Right renal pelvis (tissue), 4 donors: ENCODE measurements around the gene VTI1A. TPM values are rescaled to one million over a fixed set of nuclear protein-coding genes. Genes with fewer than 3 reads are reported as not detected.
"Not testable (repeated sequence)": the region's sequence is repeated elsewhere in the genome, so short reads cannot be mapped to it uniquely, and the experiment has no call there.

ENCODE experiments used
- DNase-seq, 4 donors: peaks; one replicate each; pipeline ENCODE4 v3.0.0-alpha.2; 2013; ENCODE audit warnings: low read depth in 4 of 4, low spot score in 3 of 4, missing footprints in 1 of 4
- polyA plus RNA-seq, 4 donors: library from polyadenylated mRNA; unstranded; fragments of 120-200 nt; gene quantifications; one replicate each; pipeline ENCODE4 v1.2.1, GENCODE V29; 2013; ENCODE audit not compliant: insufficient read length in 4 of 4

VTI1A gene
- 10 to 100 TPM; 19.4 to 20.9 (median 20.7) TPM for polyA plus RNA-seq

DNA sequence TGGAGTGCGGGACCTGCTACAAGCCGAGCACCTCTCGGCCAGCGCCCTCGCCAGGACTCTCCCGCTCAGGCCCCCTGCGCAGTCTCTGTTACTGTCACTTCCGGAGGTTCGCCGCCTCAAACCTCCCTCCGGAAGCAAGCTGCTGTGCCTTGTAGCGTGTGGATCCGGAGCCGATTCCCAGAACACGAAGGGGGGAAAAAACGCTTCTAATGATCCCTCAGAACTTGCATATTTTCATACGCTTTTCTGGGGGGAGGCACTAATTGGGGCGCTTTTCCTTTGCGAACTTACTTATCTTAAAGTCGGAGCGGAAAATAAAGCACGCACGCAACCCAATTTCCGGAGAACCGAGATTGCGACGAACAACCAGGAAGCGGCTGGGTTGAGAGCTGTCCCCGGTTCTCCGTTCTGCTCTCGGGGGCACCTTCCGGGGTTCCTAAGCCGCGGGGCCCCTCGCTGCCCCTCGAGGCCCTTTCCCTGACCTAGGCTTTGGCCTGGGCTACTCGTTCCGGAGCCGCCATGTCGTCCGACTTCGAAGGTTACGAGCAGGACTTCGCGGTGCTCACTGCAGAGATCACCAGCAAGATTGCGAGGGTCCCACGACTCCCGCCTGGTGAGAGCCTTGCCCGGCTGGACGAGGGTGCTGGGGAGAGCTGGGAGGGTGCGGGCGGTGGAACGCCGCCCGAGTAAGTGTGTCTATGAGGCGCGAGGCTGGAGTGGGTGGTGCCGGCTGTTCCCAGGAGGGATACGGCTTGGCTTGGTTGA is at the start of gene VTI1A, which contains the start of gene ZDHHC6:
Gene VTI1A (plus strand): TSS at position 361 of the 765 bp plus-strand sequence. CDS start 159 bp downstream, at position 520.
Gene ZDHHC6 (minus strand): TSS at position 60 of the 765 bp plus-strand sequence. CDS start 1,478 bp downstream, outside the sequence.
- DNase-seq: peak; percentile 75 to 87 (median 80)

DNA sequence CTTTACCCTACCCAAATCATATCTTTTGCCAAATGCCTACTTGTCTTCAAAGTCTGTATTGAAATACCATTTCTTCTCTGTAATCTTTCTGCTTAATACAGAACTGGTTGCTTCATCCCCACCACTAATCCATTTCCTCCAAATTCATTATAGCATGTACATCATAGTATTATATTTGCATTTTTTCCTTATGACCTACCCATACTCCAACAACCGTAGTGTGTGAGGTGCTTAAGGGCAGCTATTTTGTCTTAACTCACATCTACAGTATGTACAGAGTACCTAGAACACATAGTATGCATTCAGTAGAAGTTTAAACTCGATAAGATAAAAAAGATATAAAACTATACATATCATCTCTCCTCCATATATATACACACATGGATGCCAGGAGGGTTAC is 49.4 kb upstream of the VTI1A start:
- no peak for DNase-seq

DNA sequence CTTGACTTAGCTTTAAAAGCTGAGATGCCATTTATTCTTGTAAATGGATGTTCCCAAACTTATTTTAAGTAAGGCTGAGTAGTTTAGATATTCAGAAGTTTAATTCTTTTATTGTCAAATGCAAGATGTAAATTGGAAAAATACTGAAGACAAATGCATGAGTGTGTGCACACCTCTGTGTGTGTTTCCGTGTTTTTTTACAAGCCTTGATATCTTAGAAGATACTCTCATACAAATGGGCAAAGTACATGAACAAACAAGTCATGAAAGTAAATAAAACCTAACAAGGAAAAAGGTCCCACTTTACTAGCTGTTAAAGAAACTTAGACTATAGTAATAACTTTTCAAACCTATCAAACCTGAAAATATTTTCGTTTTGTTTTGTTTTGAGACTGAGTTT is 44.1 kb upstream of the VTI1A start:
- DNase-seq: no peak

DNA sequence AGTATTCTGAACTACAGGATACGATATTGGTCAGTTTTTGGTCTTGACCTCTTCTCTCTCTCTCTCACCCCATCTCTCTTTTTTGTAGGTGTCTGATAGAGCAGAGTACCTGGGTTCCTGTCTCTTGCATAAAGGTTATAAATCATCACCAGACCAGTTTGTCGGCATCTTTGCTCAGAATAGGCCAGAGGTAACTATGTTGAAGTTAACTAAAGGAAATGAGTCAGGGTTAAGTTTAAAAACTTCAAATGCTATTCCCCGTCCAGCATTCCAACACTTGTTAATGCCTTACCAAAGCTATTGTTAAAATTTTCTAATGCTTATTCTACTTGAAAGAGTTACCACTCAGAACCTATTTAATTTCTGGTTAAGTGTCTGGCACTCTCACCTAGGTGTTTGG is 42.4 kb upstream of the VTI1A start:
- DNase-seq: no peak

DNA sequence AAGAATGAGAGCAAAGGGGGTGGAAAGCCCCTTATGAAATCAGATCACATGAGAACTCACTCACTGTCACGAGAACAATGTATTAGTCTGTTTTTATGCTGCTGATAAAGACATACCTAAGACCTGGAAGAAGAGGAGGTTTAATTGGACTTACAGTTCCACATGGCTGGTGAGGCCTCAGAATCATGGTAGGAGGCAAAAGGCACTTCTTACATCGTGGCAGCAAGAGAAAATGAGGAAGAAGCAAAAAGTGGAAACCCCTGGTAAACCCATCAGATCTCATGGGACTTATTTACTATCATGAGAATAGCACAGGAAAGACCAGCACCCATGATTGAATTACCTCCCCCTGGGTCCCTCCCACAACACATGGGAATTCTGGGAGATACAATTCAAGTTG is 40.2 kb upstream of the VTI1A start:
- not testable (repeated sequence) for DNase-seq

DNA sequence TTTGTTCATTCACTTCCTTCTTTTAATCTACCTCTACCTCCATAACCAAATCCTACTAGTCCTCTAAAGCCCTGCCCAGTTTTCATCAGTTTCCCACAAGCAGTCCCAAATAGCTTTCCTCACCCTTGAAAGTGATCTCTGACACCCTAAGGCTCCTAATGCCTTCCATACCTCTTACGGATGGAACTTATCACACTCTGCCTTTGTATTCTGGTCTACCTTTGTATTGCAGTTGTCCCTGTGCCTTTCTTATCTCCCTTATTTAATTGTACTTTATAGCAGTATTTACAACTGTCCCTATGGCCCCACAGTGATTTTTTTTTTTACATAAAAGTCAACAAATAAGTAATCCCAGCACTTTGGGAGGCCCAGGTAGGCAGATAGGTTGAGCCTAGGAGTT is 39.3 kb upstream of the VTI1A start:
- DNase-seq: no peak

DNA sequence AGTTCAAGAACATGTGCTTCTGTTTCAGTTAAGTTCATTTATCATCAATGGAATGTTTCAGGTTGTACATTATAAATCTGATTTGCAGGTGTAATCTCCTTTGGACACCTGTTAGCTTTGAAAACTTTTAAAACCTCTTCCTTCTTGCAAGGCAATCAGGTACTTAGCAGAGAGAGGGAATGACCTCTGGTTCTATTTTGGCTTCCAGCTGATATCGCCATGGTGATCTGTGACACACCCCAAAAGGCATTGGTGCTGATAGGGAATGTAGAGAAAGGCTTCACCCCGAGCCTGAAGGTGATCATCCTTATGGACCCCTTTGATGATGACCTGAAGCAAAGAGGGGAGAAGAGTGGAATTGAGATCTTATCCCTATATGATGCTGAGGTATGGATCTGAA is 37.7 kb upstream of the VTI1A start:
- DNase-seq: no peak

DNA sequence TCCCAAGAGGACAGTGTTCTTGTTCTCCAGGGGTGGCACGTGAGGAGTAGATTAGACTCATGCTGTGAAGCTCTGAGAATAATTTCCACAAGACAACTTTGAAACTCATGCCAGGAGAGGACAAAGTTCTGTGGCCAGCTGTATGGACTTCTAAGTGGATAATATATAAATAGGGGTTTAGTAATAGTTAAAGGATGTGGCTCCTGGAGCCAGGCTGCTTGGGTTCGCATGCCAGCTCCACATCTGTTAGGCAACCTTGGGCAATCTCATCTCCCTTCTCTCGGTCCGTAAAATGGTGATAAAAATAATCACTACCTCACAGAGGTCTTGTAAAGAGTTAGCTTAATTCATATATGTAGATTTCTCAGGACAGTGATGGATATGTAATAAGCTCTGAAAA is 37.3 kb upstream of the VTI1A start:
- no peak for DNase-seq

DNA sequence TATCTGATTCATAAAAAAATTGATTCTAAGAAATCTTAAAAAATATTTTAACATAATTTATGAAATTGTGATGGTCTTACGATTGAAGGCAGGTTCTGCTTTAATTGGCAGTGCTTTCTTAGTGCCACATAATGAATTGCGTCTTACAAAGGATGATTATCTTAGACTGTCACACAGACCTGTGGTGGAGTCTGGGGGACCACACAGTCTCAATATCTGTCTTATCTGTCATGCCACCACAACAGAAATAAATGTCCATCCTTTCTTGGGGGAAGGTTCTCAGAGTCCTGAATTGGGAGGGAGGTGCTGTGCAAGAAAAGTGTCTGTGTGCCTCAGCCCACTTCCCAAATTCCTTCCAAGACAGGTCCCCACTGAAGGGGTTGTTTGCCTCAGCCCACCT is 34.3 kb upstream of the VTI1A start:
- DNase-seq: no peak

DNA sequence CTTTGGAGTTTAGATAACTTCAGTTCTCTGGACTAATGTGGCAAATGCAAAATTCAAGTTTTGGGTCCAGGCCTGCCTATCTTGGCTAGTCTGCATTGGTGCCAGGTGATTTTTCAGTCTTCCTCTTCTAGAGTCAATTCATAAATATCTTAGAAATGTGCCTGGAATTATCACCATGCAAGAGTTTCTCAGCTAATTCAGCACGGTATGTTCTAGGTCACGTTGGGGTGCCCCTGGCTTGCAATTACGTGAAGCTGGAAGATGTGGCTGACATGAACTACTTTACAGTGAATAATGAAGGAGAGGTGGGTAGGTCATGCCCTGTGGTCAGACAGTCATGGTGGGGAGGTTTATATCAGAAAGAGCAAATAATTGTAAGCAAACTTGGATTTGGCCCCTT is 25.3 kb upstream of the VTI1A start:
- no peak for DNase-seq

DNA sequence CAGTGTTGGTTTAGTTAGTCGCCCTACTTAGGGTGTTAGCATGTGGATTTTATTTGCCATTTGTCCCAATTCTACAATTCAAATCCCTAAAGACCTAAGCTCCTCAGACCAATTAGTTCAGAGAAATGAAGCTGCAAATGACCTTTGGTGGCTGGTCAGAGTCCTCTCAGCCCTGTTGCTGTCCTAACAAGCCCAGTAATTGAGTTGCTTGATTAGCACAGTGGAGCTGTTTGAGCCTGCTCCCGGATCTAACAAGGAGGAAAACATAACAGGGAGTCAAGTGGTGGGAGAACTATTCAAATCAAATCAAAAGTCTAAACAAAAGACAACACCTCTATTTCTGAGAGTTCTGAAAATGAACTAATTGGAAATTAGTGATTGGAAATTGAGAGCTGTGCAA is 22.4 kb upstream of the VTI1A start:
- DNase-seq: no peak

DNA sequence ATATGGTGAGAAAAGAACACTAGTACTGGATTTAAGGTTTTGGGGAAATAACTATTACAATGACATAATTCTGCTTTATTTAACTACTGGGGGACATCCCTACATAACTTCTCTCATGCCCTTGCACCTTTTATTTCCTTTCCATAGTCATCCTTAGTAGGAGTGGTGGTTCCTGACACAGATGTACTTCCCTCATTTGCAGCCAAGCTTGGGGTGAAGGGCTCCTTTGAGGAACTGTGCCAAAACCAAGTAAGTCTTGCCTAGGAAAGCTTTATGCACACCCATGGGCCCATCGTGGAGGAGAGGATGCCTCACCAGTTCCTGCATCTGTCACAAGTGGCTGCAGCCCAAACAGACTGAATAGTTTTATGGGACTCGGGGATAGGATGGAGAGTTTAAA is 20.9 kb upstream of the VTI1A start:
- DNase-seq: no peak

DNA sequence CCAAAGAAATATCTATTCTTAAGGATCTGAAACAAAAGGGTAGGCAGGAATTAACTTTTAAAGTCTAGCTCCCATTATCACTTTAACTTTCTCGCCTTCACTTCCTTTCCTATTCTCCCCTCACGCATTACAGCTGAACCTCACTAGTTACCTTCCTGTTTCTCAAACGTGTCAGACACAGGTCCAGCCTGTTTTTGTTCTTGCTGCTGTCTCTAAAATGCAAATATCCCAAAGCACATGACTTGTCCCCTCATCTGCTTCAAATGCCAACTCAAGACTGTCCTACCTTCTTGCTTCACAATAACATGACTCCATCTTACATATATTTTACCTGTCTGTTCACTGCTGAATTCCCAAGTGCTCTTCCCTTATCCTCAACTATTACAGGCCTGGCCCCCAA is 17.9 kb upstream of the VTI1A start:
- no peak for DNase-seq

DNA sequence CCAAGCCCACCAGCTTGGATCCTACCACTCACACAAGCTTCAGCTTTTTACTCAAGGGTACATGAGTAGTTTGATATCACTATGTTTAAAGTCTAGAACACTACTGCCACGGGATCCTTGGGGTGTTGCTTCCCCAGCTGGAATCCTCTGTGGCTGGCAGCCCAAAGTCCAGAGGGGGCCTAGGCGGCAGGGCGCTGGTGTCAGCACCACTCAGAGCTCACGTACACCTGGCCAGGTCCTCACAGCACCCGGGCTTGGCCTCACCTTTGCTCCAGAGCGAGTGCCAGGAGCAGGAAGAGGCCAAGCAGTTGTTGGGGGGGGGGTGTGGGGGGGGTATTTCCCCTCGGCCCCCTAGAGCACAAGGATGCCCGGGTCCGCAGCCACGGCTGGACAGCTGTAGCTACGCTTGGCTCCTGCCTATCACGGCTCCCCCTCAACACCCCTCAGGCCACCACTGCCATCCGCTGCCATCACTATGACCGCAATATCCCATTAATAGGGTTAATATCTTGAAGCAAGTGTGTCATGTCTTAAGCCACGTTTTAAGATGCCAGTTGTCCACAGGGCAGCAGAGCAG is 17.3 kb upstream of the VTI1A start:
- DNase-seq: no peak

DNA sequence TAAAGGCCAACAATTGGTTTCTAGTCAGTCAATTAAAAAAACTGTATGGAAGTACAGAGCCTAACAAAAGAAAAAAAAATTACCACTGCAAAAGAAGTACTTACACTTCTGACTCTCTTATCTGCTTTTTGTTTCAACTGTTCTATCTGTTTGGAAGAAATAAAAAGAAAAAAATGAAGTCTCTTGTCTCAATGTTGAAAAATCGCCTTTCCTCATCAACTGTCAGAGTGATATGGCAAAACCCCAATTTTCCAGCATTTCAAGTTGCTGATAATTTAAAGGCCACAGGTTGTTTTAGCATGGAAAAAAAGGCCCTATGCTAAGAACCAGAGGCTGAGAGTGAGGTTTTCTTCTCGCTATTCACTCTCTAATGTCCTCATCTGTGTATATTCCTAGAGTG is 13.9 kb upstream of the VTI1A start:
- no peak for DNase-seq

DNA sequence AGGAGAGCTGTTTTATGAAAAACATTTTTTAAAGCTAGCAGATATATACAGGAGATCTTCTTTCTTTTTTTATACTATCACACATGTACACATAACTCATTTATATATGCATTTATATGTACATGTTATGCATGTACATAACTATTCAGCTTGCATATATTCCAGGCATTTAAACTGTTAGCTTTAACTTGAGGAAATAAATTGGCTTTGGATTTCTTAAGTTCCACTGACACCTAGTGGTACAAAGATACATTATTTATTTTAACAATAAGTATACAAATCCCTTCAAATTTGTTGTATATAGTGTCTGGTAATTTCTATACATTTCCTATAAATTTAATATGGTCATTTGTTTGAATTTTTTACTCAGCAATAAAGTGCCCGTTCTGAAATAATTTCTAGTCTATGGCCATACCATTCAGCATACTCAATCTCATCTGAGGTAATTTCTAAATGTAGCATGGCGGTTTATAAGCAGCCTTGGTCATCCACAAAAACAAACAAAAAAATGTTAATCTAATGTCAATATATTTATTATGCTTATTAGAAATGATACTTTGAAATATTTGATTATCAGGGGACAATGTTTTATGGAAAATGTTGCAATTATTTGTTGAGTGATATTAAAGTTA is 11.9 kb upstream of the VTI1A start:
- DNase-seq: peak in 1 of 4 donors; percentile 8

DNA sequence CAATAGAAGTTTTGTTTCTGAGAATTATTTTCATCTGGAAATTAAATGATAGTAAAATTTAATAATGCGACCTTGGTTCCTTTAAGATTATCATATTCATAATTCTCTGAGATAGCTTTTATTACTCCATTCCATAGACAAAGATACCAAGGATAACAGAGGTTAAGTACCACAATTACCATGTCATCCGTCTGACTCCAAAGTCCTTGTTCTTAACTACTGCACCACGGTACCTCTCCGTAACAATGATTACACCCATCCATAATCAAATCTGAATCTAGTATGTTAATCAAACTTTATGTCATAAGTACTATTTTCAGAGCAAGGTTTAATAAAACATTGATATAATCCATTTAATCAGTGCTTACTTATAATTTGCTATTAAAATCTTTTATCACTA is 8.7 kb upstream of the VTI1A start:
- DNase-seq: no peak

DNA sequence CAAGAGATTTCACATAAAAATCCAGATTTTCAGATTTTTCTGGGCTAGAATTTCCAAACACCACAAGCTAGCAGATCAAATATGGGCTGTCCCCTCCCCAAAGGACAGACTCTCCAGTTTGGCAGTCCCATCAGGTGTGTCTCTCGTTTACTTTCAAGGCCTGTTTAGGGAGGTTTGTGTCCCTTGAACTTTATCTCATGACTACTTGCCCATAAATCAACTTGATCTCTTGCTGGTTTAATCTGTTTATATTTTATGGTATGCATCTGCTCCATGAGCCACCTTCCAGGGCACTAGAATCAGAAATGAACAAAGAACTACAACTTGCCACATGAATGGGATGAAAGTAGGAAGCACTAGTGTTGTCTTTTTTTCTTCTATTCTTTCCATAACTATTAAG is 5.5 kb upstream of the VTI1A start:
- no peak for DNase-seq

DNA sequence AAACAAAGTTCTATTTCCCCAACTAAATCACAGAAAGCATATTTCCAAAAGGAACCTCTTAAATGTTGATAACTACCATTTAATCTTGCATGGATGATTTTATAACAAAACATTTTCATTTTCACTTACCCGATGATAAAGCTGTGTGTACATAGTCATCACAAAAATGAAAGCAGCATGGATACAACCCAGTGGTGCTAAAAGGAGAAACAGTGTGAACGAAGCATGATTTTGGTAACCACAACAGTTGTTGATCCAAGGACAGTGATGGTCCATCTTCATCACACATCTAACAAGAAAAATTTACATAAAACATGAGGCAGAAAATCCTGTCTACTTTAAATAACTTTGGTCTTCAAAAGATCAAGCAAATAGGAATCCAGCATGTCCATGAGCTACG is 5.0 kb upstream of the VTI1A start:
- no peak for DNase-seq

DNA sequence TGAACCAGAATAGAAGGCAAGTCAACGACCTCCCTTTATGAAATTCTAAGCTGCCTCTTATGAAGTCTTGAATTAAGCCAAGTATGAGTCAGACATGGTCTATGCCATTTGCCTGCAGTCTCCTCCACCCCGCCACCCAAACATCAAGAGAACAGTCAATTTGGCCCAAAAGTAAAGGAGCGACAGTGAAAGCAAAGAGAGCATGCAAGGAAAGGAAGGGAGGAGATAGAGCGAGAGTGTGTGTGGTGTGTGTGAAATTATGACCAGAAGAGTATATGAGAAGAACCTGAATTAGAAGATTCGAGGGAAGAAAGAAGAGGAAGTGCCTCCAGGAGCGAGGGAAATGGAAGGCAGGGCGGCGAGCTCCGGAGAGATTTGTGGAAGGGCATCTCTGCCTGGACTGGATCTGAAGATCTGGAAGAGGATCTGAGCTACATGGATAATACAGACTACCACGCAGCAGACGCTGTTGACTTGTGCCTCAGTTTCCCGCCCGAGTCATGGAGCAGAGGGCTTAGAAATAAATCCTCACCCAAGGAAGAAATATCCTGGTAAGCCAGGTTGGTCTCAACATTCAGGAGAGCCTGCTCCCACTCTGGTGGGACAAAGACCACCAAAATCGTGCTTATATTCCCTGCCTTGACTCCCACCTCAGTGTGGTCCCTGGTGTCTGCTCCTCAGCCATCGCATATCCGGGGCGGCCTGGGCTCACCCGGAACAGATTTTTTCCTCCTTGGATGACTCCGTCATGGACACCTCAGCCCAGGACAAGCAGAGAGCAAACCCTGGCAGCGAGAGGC is 760 bp upstream of the VTI1A start:
- no peak for DNase-seq

DNA sequence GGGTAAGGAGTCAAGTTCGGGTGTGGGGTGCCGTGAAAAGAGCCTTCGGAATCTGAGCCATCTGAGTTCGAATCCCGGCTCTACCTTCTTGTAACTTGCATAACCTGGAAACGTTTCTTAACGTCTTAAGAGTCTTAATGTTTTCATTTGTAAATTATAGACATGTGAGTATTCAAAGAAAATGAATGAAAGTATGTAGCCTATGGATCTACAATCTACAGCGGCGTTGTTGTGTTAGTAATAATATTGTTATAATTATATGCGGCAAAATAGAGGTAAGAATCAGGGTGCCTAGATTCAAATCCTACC is 559 bp downstream of the VTI1A start:
- no peak for DNase-seq
